Central memory CD4-positive, alpha-beta T cell (primary cell): ENCODE measurements around the gene ACTBL2.
"Not testable (repeated sequence)": the region's sequence is repeated elsewhere in the genome, so short reads cannot be mapped to it uniquely, and the experiment has no call there.

Experiments used
- DNase-seq: peaks from one replicate; pipeline ENCODE4 v3.0.0; 2022
- total RNA-seq, 3 experiments: gene quantifications; one replicate each; lab custom pipeline; 2026; lab: John Stamatoyannopoulos, UW

ACTBL2 gene
- 0 reads per million in 3 experiments for total RNA-seq

DNA sequence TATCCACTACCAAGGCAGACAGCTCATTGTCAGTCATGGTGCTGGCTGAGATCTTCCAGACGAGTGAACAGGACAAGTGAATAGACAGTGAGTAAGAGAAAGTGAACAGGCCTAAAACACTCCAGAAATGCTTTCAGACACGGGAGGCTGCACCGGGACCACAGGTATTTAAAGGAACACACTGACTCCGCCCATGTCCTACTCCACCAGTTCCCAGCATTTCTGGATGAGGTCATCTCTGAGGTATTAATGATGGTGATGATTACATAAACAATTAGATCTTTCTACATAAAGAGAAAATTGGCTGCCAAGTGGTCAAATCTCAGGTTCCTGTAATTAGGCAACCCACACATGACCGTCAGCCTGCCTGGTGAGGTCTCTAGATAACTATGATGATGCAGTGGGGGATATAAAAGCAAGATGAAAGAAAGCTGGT is at the start of gene ACTBL2:
TSS of gene ACTBL2 (minus strand) at position 141 of the 436 bp plus-strand sequence. CDS start at position 37, 104 bp downstream.
- no peak for DNase-seq

GRCh38 chr5:57531333-57531732 is 48.7 kb upstream of the ACTBL2 start:
- DNase-seq = no peak

GRCh38 chr5:57529864-57530263 is 47.3 kb upstream of the ACTBL2 start:
- DNase-seq = no peak

GRCh38 chr5:57527870-57528269 is 45.3 kb upstream of the ACTBL2 start:
- no peak for DNase-seq

- no peak for DNase-seq
These were observed 41.9 kb upstream of the ACTBL2 start for GRCh38 chr5:57524348-57525060.

- DNase-seq = not testable (repeated sequence)
These were observed 39.9 kb upstream of the ACTBL2 start for GRCh38 chr5:57522477-57522876.

DNA sequence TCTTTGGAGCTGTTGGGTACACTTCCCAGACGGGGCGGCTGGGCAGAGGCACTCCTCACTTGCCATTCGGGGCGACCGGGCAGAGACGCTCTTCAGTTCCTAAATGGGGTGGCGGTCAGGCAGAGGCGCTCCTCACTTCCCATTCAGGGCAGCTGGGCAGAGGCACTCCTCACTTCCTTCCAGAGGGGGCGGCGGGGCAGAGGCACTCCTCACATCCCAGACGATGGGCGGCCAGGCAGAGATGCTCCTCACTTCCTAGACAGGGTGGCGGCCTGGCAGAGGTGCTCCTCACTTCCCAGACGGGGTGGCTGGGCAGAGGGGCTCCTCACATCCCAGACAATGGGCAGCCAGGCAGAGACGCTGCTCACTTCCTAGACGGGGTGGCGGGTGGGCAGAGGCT is 35.8 kb upstream of the ACTBL2 start:
- DNase-seq = not testable (repeated sequence)

GRCh38 chr5:57517250-57517649 is 34.6 kb upstream of the ACTBL2 start:
- DNase-seq = no peak

DNA sequence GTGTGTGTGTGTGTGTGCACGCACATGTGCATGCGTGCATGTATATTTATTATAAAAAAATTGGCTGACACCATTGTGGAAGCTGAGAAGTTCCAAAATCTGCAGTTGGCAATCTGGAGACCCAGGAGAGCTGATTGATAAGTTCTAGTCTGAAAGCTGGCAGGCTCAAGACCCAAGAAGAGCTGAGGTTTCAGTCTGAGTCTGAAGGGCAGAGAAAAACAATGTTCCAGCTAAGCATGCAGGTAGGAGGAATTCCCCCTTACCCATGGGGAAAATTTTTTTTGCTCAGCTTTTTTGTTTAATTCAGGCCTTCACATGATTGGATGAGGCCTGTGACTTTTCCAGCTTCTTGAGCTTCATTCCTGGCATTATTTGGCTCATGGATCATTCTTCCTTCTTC is 31.2 kb upstream of the ACTBL2 start:
- DNase-seq = no peak

GRCh38 chr5:57511321-57511720 is 28.7 kb upstream of the ACTBL2 start:
- no peak for DNase-seq

DNA sequence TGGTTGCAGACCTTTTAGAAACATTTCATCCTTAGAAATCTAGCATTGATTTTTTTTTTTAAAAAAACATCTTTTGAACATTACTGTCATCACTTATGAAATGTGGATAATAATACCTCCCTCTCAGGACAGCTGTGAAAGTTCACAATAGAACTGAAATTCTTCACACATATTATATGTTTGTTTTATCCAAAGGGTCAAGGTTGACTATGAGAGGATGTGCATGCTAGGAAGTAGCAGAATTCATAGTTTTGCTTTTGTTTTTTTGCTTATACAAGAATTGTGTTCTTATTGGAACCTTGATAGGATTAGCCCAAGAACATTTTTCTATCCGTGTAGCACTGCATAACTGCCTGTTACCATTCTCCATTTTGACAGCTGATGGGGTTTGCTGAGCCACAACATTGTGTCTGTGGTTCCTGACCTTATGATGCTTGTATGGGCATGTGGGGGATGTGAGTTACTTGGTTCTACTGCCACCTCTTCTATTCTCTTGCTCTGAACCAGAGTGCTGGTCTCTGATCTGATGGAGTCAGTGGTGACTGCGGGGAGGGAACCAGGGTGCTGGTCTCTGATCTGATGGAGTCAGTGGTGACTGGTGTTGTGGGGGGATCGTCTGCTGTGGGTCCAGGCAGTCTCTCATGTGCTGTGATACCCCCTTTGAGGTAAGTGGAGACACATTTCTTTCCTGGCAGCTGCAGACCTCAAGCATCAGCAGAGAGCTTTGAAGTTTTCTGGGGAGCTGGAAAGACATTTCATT is 27.1 kb upstream of the ACTBL2 start:
- no peak for DNase-seq

DNA sequence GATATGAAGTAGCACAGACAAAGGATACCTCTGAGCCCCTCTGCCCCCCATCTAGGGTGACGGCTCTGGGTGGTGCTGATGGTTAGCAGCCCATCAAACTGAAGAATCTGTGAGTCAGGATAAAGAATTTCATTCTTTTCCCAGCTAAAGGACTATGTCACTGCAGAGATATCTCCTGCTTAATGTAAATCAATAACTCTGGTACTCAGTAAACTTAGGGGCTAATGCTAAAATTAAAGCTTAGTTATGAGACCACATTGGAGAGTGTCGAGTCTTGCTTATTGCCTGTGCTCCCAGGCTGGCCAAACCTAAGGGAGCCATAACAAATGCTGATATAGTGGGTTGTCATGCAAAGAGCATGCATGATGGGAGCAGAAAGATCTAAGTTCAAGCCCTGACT is 25.6 kb upstream of the ACTBL2 start:
- DNase-seq = no peak

DNA sequence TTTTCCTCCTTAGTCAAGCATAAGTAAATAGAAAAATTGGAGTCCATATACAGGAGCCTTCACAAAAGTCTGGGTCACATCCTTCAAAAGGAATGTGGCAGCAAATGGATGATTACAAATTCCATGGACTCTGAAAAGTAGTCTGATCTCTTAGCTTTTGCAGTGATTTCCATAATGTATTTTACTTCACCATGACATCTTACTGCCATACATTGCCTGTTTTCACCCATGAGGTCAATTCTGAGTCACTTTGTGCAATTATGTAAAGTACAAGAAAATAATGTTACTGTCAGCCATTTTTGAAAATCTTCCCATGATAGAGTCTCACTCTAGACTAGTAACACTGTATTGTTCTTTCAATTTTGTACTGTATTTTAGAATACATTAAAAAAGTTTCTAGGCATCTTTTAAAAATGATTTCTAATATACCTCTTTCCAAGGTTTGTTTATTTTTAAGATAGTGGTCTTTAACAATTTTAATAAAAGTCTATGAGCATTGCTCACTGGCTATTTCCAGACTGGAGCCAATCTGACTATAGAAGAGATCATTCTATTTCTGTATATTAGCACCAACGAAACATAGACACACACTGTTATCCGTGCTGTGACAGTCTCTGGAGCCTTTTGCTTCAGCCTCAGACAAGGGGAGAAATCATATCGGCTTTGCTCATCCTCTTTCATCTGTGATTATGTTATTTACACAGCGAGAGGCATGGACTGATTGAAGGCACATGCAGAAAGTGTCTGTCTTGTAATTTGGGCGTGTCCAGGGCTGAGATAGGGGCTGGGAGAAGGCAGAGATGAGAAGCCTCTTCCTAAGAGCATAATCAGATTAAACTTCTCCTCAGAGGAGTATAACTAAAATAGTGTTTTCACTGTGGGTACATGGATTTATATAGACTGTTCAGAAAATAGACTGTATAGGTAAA is 22.9 kb upstream of the ACTBL2 start:
- DNase-seq = no peak

DNA sequence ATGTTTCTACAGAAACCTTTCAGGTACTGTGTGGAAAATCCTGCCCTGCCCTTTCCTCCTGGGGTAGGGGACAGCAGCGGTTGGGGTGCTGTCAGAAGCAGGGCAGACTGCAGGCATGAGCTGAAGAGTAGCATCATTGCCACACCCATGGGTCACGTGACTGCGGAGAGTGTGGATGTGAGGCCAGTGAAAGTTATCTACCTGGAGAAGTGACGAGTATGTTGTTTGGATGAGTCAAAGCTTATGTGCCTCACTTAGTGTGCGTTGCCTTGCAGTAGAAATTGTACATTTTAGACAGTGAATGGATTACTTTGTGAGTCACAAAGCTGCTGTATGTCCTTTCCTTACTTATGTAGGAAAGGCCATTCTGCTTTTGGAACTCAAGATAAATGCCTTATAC is 21.7 kb upstream of the ACTBL2 start:
- no peak for DNase-seq

- DNase-seq = no peak
These were observed 20.8 kb upstream of the ACTBL2 start for GRCh38 chr5:57503433-57503832.

GRCh38 chr5:57501414-57502201 is 19.0 kb upstream of the ACTBL2 start:
- DNase-seq = no peak

DNA sequence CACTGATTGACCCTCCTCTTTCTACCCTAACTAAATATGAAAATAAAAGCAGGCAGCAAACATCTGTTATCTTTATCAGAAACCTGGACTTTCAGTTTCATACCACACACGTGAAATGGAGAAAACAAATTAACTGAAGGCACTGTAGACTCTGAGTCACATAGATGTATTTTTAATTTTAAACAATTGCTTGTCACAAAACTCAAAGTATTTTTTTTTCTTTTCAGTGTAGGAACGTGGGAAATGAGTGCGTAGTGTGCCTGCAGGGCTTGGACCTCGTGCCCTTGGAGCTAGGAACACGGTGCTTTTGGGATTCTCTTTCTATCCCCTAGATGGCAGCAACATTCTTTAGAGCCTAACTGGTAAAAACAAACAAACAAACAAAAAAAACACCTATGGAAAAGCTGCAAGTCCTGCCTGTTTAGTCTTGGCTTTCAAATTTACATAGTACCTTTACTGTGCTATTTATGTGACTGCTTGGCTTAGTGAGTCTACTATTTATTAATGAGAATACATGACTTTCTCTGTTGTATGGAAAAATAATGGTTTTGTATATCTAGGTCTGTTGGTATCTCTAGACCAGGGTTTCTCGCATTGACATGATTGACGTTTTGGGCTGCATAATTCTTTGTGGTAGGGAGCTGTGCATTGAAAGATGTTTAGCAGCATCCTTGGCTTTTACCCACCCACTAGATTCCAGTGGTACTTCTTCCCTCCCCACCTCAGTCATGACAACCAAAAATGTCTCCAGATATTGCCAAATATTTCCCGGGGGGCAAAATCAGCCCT is 16.8 kb upstream of the ACTBL2 start:
- no peak for DNase-seq

DNA sequence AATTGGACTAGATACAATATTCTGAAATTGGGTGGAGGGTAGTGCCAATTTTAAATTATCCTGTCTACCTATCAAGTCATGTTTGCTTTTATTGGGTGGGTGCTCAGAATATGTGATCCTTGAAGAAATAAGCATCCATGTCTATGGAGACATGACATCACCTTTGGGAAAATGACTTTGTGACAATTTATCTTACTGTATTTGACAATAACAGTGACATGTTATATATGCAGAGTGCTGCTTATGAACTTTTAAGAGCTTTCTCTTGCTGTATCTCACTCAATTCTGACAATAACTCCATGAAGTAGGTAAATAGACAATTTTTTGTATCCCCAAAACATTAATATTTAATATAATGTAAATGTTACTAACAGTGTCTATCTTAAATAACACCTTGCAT is 15.1 kb upstream of the ACTBL2 start:
- DNase-seq = no peak

- peak; percentile 3 for DNase-seq
These were observed 12.9 kb upstream of the ACTBL2 start for GRCh38 chr5:57495285-57496086.
